ENCODE measurements around the gene PHOSPHO2.

Gene PHOSPHO2

GRCh38 chr2:169721016-169721415 lies 26.7 kb downstream of the PHOSPHO2 start:
- no peak overlapping the region for H3K4me3 ChIP-seq (ENCODE audit: low read depth, low read length)
- TF ChIP-seq CTCF (IDR thresholded peaks at IDR 0.05; ENCODE audit: control insufficient read depth, extremely low read depth, insufficient read depth), result no peak
- no peak for DNase-seq (ENCODE audit: low read depth)

GRCh38 chr2:169727065-169727464 lies 32.8 kb downstream of the PHOSPHO2 start:
- no peak for DNase-seq (ENCODE audit: low read depth)
- TF ChIP-seq CTCF (IDR thresholded peaks at IDR 0.05; ENCODE audit: control insufficient read depth, extremely low read depth, insufficient read depth), result no peak

GRCh38 chr2:169729274-169729605 lies 35.0 kb downstream of the PHOSPHO2 start:
- DNase-seq (ENCODE audit: low read depth), result no peak
- no peak overlapping the region for H3K4me3 ChIP-seq (ENCODE audit: low read depth, low read length)
- TF ChIP-seq CTCF (IDR thresholded peaks at IDR 0.05; ENCODE audit: control insufficient read depth, extremely low read depth, insufficient read depth), result no peak

More at GRCh38 chr2:169727065-169727464, 32.8 kb downstream of the PHOSPHO2 start:
- no peak overlapping the region for H3K4me3 ChIP-seq (ENCODE audit: low read depth, low read length)

- DNase-seq (ENCODE audit: low read depth), result no peak
- H3K4me3 ChIP-seq (ENCODE audit: low read depth, low read length), result no peak overlapping the region
- TF ChIP-seq CTCF (IDR thresholded peaks at IDR 0.05; ENCODE audit: control insufficient read depth, extremely low read depth, insufficient read depth), result no peak
Observed at GRCh38 chr2:169732075-169732474, 37.8 kb downstream of the PHOSPHO2 start.

GRCh38 chr2:169732583-169733358 lies 38.5 kb downstream of the PHOSPHO2 start:
- no peak for TF ChIP-seq CTCF (IDR thresholded peaks at IDR 0.05; ENCODE audit: control insufficient read depth, extremely low read depth, insufficient read depth)
- no peak for DNase-seq (ENCODE audit: low read depth)
- H3K4me3 ChIP-seq (ENCODE audit: low read depth, low read length), result peak overlapping the region; percentile 63

GRCh38 chr2:169734169-169734847 lies 40.0 kb downstream of the PHOSPHO2 start:
- peak overlapping the region; percentile 63 for H3K4me3 ChIP-seq (ENCODE audit: low read depth, low read length)
- DNase-seq (ENCODE audit: low read depth), result no peak
- no peak for TF ChIP-seq CTCF (IDR thresholded peaks at IDR 0.05; ENCODE audit: control insufficient read depth, extremely low read depth, insufficient read depth)

Data from LNCaP clone FGC (cell line).